Mammary epithelial cell (primary cell): ENCODE data around the gene AVPR1B.

Experiments
- CTCF ChIP-seq, 2 donors: IDR thresholded peaks in 1 of 2; conservative IDR thresholded peaks in 1 of 2; 2 replicates each; pipeline ENCODE4 v1.5.1; 2011 to 2012; ENCODE audit warnings: inconsistent platforms in 2 of 2, low read length in 2 of 2, mild to moderate bottlenecking in 2 of 2, control low read depth in 1 of 2, low read depth in 1 of 2; ENCODE audit not compliant: insufficient read depth in 1 of 2; ENCODE audit errors: extremely low read depth in 1 of 2
- EZH2 ChIP-seq: IDR thresholded peaks from 2 replicates; pipeline ENCODE4 v1.6.1; 2012; ENCODE audit warnings: low read length, inconsistent platforms, borderline replicate concordance

DNA sequence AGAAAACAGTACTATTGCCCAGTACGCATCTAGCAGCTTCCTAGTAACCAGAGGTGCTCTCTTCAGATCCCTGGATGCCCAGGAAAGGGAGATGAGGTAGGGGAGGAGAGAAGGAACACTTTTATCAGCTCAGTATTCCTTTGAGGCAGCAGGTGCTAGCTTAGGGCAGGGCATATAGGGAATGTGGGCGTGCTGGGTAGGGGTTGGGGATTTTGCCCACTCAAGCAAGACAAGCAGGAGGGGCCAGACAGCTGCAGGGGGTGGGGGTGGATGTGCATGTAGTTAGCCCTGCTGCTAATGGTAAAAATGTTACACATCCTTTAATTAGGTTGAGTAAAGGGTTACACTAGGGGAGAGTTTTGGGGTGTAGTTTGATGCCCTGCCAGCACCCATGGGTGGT is 18.1 kb upstream of the AVPR1B start:
- TF ChIP-seq CTCF (conservative IDR thresholded peaks at IDR 0.05 in 1 of 2, IDR thresholded peaks at IDR 0.05 in 1 of 2; ENCODE audit: extremely low read depth in 1 of 2, insufficient read depth in 1 of 2, low read depth in 1 of 2, low read length in 2 of 2) (no peak), EZH2 (no peak)
